NCI-H1092 treated with DMSO at 0.1 percent for 48 hours (cell line): ENCODE measurements around the gene CDKN2C.
"Not testable (repeated sequence)": the region's sequence is repeated elsewhere in the genome, so short reads cannot be mapped to it uniquely, and the experiment has no call there.

Experiments used
- DNase-seq: peaks from one replicate; lab custom pipeline; 2025; lab: John Stamatoyannopoulos, UW

The CDKN2C gene

DNA sequence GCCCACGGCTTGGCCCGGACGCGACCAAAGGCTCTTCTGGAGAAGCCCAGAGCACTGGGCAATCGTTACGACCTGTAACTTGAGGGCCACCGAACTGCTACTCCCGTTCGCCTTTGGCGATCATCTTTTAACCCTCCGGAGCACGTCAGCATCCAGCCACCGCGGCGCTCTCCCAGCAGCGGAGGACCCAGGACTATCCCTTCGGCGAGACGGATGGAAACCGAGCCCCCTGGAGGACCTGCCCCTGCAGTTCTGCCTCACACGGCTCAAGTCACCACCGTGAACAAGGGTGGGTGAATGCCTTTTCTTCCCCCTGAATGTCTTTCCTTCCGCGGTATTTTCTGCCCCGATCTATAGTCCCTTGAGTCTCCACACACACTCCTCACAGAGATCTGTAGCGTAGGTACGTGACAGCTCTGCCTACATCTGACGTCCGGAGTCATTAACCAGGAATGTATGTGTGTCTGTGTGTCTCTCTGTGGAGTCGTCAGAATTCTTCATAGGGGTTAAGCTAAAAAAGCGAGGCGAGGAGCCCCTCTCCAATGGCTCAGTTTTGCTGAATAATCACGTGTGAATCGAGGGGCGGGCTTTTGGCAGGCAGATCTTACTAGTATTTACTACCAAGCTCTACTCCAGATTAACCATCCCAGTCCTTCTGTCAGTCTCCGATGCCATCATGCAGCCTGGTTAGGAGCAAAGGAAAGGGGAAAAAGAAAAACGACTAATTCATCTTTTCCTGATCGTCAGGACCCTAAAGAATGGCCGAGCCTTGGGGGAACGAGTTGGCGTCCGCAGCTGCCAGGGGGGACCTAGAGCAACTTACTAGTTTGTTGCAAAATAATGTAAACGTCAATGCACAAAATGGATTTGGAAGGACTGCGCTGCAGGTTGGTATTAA, at the start of gene CDKN2C:
CDKN2C (plus strand) TSS at position 635 of the 898 bp plus-strand sequence; CDS start at position 759, 124 bp downstream.
- DNase-seq = peak; percentile 90

DNA sequence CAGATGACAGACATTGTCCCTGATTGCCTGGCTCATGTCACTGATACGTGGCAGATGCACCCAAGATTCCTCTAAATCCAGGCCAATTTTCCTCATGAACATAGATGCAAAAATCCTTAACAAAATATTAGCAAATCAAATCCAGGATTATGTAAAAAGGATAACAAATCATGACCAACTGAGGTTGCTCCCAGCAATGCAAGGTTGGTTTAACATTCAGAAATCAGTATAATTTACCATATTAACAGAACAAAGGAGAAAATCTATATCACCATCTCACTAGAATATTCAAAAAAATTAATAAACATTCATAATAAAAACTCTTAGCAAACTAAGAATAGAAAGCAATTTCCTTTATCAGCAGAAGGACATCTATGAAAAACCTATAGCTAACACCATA, 49.6 kb upstream of the CDKN2C start:
- DNase-seq = no peak

DNA sequence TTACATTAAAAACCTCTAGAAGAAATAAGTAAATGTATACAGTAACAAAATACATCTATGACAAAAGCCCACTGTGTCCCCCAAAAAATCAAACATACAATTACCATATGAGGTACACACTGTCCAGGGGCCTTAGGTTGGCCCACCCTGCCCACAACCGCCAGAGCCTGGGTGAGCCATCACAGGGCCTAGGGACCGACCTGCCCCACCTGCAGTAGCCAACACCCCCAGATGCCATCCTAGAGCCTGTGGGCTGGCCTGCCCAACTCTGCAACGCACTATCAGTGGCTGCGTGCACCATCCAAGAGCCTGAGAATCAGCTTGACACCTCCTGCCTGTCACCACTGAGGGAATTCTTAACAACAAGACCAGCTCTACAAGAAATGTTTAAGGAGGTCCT, 49.0 kb upstream of the CDKN2C start:
- no peak for DNase-seq

DNA sequence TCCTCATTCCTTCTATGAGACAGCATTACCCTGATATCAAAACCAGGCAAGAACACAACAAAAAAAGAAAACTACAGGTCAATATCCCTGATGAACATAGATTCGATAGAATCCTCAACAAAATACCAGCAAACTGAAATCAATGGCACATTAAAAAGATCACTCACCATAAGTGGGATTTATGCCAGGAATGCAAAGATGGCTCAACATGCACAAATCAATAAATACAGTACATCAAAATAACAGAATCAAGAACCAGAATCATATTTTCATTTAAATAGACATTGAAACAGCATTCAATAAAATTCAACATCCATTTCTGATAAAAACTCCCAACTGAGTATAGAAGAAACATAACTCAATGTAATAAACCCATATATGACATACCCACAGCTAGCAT, 46.5 kb upstream of the CDKN2C start:
- no peak for DNase-seq

DNA sequence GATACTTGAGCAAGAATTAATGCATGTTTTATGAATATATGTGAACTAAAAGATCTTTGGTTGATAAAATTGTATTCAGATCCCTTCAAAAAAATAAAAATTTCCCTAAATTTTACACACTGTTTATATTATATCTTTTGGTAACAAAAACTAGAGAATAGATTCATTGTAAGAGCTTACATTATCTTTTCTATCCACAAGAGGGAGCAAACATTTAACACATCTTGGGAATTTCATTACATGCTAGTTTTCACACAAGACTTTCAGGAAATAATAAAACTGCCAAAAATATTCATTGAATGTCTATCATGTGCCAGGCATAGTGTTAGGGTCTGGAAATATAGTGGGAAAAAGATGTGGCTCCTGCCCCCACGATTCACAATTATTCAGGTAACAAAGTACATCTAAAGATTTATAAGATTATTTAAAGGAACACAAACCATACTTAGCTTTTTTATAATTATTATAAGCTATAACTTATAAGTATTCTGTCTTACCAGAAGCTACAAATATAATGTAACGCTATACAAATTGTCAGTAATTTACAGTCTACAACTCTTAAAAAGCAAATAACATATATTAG, 40.6 kb upstream of the CDKN2C start:
- DNase-seq = peak; percentile 1

DNA sequence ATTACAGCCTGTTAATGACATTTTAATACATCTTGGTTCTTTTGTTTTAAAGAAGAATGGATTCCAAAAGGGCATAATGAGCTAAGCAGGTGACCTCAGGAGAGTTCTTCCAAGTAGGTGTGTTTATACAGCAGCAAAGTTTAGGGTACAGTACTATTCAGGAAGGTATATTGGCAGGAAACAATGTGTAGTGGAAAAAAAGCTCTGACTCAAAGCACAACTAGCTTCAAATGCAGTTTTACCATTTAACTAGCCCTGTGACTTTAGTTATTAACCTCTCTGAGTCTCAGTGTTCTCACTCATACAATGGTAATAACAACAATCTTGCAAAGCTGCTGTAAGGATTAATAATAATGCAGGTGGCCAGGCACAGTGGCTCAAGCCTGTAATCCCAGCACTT, 39.9 kb upstream of the CDKN2C start:
- no peak for DNase-seq

DNA sequence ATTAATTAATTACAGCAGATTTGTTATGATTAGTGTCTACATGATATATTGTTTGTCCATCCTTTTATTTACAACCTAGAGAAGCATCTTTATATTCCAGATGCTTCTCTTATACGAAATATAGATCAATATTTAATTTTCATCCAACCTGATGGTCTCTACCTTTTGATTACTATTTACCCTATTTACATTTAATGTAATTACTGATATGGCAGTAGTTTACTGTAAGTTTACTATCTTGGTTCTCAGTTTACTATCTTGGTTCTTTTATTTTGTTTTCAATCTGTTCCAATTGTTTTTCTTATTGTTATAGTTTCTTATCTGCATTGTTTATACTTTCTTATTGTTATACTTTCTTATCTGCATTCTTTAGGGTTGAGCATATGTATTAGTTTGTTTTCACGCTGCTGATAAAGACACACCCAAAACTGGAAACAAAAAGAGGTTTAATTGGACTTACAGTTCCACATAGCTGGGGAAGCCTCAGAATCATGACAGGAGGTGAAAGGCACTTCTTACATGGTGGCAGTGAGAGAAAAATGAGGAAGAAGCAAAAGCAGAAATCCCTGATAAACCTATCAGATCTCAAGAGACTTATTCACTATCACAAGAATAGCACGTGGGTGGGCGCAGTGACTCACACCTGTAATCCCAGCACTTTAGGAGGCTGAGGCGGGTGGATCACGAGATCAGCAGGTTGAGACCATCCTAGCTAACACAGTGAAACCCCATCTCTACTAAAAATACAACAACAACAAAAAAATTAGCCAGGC, 38.9 kb upstream of the CDKN2C start:
- DNase-seq = no peak

DNA sequence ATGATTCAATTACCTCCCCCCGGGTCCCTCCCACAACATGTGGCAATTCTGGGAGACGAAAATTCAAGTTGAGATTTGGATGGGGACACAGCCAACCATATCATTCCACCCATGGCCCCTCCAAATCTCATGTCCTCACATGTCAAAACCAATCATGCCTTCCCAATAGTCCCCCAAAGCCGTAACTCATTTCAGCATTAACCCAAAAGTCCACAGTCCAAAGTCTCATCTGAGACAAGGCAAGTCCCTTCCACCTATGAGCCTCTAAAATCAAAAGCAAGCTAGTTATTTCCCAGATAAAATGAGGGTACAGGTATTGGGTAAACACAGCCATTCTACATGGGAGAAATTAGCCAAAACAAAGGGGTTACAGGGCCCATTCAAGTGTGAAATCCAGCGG, 38.0 kb upstream of the CDKN2C start:
- DNase-seq = not testable (repeated sequence)

DNA sequence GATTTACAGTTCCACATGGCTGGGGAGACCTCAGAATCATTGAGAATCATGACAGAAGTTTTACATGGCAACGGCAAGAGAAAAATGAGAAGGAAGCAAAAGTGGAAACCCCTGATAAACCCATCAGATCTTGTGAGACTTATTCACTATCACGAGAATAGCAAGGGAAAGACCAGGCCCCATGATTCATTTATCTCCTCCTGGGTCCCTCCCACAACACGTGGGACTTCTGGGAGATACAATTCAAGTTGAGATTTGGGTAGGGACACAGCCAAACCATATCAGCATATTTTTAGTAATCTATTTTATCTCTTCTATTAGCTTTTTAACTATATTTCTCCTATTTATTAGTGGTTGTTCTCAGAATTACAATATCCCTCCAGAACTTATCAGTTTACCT, 36.3 kb upstream of the CDKN2C start:
- not testable (repeated sequence) for DNase-seq

DNA sequence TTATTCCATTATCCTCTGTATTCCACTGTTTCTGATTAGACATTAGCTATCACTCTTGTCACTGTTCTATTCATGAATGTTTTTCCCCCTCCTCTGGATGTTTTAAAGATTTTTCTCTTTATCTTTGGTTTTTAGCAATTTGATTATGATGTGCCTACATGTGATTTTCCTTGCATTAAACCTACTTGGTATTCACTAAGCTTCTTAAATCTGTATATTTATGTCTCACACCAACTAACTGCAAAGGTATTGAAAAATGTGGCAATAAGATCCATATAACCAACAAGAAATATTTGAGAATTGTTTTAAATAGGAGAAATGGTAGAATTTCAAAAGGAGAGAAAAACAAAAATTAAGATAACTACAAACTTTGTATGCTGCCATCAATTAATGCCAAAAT, 35.2 kb upstream of the CDKN2C start:
- DNase-seq = no peak

DNA sequence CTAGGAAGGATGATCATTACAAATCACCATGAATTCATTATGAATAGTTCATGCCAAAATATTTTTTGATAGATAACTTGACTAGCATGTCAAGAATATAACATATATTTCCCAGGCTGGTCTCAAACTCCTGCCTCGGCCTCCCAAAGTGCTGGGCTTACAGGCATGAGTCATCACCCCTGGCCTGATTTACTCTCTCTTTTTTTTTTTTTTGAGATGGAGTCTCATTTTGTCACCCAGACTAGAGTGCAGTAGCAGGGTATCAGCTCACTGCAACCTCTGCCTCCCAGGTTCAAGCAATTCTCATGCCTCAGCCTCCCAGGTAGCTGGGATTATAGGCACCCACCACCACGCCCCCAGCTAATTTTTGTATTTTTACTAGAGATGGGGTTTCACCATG, 34.8 kb upstream of the CDKN2C start:
- DNase-seq = not testable (repeated sequence)

DNA sequence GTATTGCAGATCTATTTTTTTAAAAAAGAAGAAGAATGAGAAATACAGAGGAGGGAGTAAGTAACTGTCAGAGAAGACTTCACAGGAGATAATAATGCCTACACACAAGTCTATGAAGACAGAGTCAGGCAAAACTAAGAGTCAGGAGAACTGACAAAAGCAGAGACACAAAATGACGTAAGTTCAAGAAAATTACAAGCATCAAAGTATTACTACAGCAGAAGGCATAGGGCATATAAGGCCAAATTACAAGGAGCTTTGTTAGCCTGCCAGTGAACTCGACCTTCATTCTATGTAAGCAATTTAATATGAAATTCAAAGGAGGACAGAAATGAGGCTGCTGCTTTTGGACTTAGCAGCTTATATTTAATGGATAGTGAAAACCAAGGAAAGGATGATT, 33.7 kb upstream of the CDKN2C start:
- DNase-seq = no peak

DNA sequence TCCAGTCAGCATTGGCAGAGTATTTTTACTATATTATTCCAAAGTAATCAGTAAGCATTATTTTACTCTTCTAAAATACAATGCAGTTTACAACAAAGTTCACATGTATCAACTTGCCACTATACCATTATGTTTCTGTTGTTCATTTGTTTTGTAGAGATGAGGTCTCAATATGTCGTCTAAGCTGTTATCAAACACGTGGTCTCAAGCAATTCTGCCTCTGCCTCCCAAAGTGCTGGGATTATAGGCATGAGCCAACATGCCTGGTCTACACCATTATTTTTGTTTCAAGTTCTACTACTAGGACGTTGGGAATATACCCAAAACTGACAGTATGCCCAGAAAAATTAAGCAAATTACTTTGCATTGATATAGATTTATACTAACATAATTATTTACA, 29.8 kb upstream of the CDKN2C start:
- DNase-seq = no peak

DNA sequence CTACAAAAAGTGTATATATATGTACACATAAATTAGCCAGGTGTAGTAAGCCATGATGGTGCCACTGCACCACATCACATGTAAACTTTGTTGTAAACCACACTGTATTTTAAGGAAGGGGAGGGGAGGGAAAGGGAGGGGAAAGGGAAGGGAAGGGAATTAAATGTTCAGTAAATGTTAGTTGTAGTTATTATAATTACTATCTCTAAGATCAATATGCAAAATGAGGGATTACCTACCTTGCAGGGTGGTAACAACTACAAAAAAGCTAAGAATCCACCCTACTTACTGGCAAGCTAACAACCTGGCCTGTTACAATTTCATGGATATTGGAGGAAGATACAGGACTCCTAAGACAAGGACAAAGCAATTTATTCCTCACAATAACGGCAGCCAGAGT, 27.7 kb upstream of the CDKN2C start:
- DNase-seq = no peak

DNA sequence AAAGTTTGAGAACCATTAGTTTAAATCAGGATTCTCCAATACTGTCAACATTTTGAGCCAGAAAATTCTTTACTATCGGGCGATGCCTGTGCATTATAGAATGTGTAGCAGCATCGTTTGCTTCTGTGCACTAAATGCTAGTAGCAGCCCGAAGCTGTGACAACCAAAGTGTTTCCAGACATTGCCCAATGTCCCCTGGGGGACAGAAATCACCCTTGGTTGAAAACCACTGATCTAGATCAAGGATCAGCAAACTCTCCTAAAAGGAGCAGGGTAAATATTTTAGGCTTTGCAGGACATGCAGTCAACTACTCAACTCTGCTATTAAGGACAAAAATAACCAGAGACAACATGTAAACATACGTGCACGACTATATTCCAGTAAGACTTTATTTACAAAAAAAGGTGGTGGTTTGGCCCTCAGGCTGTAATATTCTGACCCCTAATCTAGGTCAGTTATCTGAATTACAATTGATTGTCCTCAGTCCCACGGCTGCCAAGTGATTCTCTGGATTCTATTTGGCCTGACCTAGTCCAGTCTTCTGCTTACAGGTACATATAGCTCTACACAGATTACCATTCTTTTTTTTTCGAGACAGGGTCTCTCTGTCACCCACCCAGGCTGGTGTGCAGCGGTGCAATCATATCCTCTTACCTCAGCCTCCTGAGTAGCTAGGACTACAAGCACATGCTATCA, 20.6 kb upstream of the CDKN2C start:
- DNase-seq = no peak

DNA sequence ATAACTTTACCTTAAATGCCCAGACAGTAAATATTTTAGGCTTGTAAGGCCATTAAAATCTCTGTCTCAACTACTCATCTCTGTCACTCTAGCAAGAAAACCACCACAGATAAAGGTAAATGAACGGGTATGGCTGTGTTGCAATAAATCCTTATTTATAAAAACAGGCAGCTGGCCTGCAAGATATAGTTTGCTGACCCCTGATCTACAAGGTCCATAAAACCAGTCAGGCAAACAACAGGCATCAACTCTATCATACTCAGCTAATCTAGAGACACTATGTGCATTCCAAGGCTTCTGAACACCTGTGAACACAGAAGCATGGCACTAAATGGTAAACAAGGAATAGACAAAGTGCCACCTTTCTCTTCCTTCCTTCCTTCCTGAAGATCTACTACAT, 19.6 kb upstream of the CDKN2C start:
- DNase-seq = no peak

DNA sequence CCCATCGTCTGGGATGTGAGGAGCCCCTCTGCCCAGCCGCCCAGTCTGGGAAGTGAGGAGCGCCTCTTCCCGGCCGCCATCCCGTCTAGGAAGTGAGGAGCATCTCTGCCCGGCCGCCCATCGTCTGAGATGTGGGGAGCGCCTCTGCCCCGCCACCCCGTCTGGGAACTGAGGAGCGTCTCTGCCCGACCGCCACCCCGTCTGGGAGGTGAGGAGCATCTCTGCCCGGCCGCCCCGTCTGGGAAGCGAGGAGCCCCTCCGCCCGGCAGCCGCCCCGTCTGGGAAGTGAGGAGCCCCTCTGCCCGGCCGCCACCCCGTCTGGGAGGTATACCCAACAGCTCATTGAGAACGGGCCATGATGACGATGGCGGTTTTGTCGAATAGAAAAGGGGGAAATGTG, 17.5 kb upstream of the CDKN2C start:
- DNase-seq = not testable (repeated sequence)

DNA sequence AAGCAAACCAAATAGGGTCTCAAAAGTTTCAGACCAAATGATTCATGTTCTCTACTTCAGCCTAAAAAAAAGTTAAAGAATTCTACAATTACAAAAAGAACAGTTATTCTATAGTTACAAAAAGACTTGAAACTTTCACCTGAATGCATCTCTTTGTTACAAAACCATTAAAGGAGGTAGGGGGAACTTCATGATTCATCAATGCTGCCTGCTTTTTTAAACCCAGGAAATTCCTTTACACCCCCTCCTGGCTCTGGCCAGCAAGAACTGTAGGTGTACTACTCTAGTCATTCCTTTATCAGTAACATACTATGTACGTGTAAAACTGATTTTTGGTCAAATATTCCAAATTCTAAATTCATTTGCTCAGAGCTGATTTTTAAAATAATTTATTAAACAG, 14.9 kb upstream of the CDKN2C start:
- no peak for DNase-seq

DNA sequence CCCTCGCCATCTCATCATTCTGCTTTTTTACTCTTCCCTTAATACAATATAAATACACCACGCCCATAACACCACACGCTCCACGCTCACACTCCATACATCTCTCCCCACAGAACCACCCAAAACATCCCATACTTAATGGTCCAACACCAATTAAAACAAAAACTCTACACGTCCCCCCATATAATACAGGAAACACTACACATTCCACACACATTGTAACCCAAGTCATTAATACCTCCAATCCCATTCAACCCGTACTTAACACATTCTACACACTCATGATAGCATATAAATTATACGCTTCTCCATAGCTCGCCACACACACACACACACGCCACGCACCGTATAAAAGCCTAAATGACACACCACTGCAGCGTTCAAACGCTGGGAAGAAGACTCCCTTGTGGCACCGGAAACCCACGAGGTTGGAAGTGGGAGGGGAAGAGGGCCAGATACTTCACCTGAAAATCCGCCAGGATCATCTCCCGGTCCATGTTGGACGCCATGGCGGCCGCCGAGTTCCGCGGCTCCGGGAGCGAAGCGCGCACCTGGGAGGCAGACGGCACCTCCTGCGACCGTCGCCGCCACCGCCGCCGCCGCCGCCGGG, 10.6 kb upstream of the CDKN2C start:
- peak; percentile 23 for DNase-seq

DNA sequence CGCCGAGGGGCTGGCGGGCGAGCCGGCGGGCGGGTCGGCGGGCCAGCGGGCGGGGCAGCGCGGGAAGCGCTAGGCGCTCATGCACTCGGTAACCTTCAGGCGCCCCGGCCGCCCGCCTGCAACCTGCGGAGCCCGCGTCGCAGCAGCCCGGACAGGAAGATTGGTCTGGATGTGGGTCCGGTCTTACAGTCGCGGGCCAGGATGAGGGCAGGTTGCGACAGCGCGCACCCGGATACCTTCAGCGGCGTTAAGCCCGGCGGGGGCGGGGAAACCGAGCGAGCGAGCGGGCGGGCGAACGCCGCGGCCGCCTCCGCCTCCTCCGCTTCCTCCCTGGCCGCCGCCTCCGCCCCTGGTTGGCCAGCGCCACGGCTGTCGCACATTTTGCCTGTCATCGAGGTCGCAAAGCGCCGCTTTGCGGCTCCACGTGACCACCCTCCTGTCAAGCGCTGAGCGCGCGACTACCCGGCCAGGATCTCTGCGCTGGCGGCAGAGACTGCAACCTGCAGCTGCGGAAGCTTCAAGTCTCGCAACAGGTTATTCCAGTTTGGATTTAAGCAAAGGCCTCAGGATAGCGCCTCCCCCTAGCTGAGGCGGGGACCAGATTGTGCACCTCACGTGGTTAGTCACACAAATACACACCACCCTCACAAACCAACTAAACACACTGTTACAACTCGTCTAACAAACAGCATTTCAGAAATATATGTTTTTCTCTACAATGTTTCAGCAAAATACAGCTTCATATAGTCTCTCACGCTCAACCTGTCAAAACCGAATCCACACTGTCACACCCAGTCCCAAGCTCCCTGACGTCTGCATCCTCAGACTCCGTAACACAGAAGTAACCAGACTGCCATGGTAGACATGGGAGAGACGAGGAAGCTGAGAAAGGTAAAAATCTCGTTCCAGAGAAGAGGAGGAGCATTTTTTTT, 9.9 kb upstream of the CDKN2C start, which contains the start of gene FAF1:
FAF1 (minus strand) TSS at position 355 of the 932 bp plus-strand sequence. CDS start 456 bp downstream, outside the sequence.
- peak; percentile 92 for DNase-seq

DNA sequence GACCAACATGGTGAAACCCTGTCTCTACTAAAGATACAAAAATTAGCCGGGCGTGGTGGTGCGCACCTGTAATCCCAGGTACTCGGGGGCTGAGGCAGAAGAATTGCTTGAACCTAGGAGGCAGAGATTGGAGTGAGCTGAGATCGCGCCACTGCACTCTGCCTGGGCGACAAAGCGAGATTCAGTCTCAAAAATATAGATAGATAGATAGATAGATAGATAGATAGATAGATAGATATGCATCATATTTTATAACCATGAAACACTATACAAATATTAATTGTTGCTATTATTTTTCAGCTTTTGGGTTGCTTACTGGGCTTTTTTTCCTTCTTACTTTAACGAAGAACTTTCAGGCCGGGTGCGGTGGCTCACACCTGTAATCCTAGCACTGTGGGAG, 5.2 kb upstream of the CDKN2C start:
- no peak for DNase-seq
